MV-4-11 (cell line): ENCODE measurements around the gene CD7.

Source experiments
- DNase-seq: peaks from one replicate; lab custom pipeline; 2025; lab: John Stamatoyannopoulos, UW

The CD7 gene

GRCh38 chr17:82328141-82328993 lies 11.0 kb upstream of the CD7 start:
- DNase-seq: no peak

- DNase-seq: no peak
Measured at GRCh38 chr17:82327757-82328140, 10.3 kb upstream of the CD7 start.

- DNase-seq: no peak
Measured at GRCh38 chr17:82327289-82327688, 9.9 kb upstream of the CD7 start.

- DNase-seq: no peak
Measured at GRCh38 chr17:82325286-82326180, 8.1 kb upstream of the CD7 start.

GRCh38 chr17:82324566-82325285 lies 7.3 kb upstream of the CD7 start:
- no peak for DNase-seq

GRCh38 chr17:82323514-82324234 lies 6.3 kb upstream of the CD7 start:
- DNase-seq: no peak

- no peak for DNase-seq
Measured at GRCh38 chr17:82322526-82323453, 5.4 kb upstream of the CD7 start.

GRCh38 chr17:82321947-82322466 lies 4.6 kb upstream of the CD7 start:
- DNase-seq: no peak

- DNase-seq: no peak
Measured at GRCh38 chr17:82320956-82321927, 3.8 kb upstream of the CD7 start.

- DNase-seq: no peak
Measured at GRCh38 chr17:82320140-82320840, 2.9 kb upstream of the CD7 start.

GRCh38 chr17:82319619-82320062 lies 2.2 kb upstream of the CD7 start:
- no peak for DNase-seq

GRCh38 chr17:82318772-82319606 lies 1.6 kb upstream of the CD7 start:
- no peak for DNase-seq

GRCh38 chr17:82318169-82318498 lies 726 bp upstream of the CD7 start:
- DNase-seq: no peak

- no peak for DNase-seq
Measured at GRCh38 chr17:82316651-82317393, 586 bp downstream of the CD7 start.

- DNase-seq: no peak
Measured at GRCh38 chr17:82315703-82316358, 1.6 kb downstream of the CD7 start.
